ENCODE results near the gene LRRC70. TPM values are rescaled to one million over a fixed set of nuclear protein-coding genes. Genes with fewer than 3 reads are reported as not detected.

Gene LRRC70
- polyA plus RNA-seq, 3 donors = 0.23 to 2.4 TPM; not detected in 1

DNA sequence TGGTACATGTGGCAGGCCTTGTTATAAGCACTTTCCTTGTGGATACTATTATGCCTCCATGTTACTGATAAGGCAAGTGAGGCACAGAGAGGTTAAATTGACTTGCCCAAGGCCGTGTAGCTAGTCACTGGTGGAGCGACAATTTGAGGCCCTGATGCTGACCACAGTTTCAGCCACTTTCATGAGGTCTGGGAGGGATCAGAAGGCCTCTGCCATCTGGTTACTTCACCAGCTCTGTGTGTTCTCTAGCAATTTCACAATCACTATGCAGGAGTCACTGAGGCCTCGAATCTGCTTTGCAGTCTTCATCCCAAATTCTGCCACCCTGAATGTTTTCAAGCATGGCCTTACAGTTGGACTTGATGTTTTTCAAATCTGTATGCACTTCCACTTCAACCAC is 9.1 kb downstream of the LRRC70 start:
- no peak for DNase-seq
- 0% methylated on average over 3 of the region's 3 CpGs for WGBS (ENCODE audit: insufficient coverage)
- Histone ChIP-seq H3K79me2 (ENCODE audit: insufficient read depth, low read length) (no peaks in the 10 kb centered on the region), H3K4me1 (ENCODE audit: control insufficient read depth in 1 of 2, insufficient read depth in 2 of 2, low read length in 2 of 2) (peaks cover 0 to 4% of the 10 kb centered on the region in 2 donors), H3K4me3 (replicated peaks in 1 of 3; ENCODE audit: low read depth in 2 of 3, low read length in 3 of 3) (no peak overlapping the region), H3K27ac (ENCODE audit: low read depth in 1 of 2, low read length in 2 of 2) (no peak overlapping the region), H3K36me3 (replicated peaks in 1 of 2; ENCODE audit: control insufficient read depth in 1 of 2, insufficient read depth in 2 of 2, low read length in 2 of 2) (peaks cover 6 to 15% of the 10 kb centered on the region in 2 donors), H3K9me3 (replicated peaks in 1 of 2; ENCODE audit: control insufficient read depth in 1 of 2, insufficient read depth in 1 of 2, low read length in 2 of 2) (peaks cover 9 to 13% of the 10 kb centered on the region in 2 donors), H3K9ac (ENCODE audit: insufficient read depth, low read length, poor library complexity, severe bottlenecking) (no peak overlapping the region), H4K20me1 (ENCODE audit: insufficient read depth, low read length) (no peaks in the 10 kb centered on the region), H3K27me3 (ENCODE audit: control insufficient read depth in 2 of 2, insufficient read depth in 2 of 2, low read length in 2 of 2) (no peaks in the 10 kb centered on the region), H2AFZ (ENCODE audit: insufficient read depth, low read depth, low read length, poor library complexity, severe bottlenecking) (no peak overlapping the region), H3K4me2 (replicated peaks; ENCODE audit: extremely low read depth, low read length, poor library complexity, severe bottlenecking) (no peak overlapping the region)
- H3K4me3 Mint-ChIP-seq = no peak overlapping the region
- peaks cover 13 to 24% (median 17%) of the 10 kb centered on the region in 7 donors for H3K9me3 Mint-ChIP-seq
- TF ChIP-seq, protein P1, sequence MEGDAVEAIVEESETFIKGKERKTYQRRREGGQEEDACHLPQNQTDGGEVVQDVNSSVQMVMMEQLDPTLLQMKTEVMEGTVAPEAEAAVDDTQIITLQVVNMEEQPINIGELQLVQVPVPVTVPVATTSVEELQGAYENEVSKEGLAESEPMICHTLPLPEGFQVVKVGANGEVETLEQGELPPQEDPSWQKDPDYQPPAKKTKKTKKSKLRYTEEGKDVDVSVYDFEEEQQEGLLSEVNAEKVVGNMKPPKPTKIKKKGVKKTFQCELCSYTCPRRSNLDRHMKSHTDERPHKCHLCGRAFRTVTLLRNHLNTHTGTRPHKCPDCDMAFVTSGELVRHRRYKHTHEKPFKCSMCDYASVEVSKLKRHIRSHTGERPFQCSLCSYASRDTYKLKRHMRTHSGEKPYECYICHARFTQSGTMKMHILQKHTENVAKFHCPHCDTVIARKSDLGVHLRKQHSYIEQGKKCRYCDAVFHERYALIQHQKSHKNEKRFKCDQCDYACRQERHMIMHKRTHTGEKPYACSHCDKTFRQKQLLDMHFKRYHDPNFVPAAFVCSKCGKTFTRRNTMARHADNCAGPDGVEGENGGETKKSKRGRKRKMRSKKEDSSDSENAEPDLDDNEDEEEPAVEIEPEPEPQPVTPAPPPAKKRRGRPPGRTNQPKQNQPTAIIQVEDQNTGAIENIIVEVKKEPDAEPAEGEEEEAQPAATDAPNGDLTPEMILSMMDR (IDR thresholded peaks at IDR 0.05) = no peak
- H3K4me1 Mint-ChIP-seq = peaks cover 17% of the 10 kb centered on the region
- intact Hi-C loops (cut with micrococcal nuclease) = no loop called here
- H3K36me3 Mint-ChIP-seq = peaks cover 27 to 38% of the 10 kb centered on the region in 2 donors
- peak overlapping the region in 1 of 7 donors; percentile 50 for H3K27ac Mint-ChIP-seq
- no peaks in the 10 kb centered on the region for H3K27me3 Mint-ChIP-seq (ENCODE audit: low read depth in 3 of 3)

DNA sequence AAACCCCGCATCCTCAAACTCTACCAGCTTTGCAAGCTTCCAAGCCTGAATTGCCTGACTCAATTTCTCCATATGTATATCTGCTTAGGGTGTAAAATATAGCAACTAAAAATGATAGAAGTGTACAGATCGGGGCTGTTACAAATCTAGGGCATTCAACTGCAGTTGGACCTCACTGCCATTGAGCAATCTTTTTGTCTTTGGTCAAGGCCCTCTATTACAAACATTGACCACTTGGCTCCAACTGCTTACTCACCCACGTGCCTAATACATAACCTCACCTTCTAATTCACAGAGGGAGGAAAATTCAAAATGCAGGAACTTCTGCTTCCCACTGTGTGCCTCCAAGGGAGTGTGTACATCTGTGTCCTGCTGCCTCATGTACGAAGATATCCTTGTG is 10.0 kb downstream of the LRRC70 start:
- Histone ChIP-seq H3K79me2 (ENCODE audit: insufficient read depth, low read length) (no peaks in the 10 kb centered on the region), H3K4me3 (replicated peaks in 1 of 3; ENCODE audit: low read depth in 2 of 3, low read length in 3 of 3) (no peak overlapping the region), H3K4me1 (ENCODE audit: control insufficient read depth in 1 of 2, insufficient read depth in 2 of 2, low read length in 2 of 2) (peaks cover 0 to 4% of the 10 kb centered on the region in 2 donors), H3K9me3 (replicated peaks in 1 of 2; ENCODE audit: control insufficient read depth in 1 of 2, insufficient read depth in 1 of 2, low read length in 2 of 2) (peaks cover 10 to 17% of the 10 kb centered on the region in 2 donors), H3K9ac (ENCODE audit: insufficient read depth, low read length, poor library complexity, severe bottlenecking) (no peak overlapping the region), H3K36me3 (replicated peaks in 1 of 2; ENCODE audit: control insufficient read depth in 1 of 2, insufficient read depth in 2 of 2, low read length in 2 of 2) (peaks cover 6 to 21% of the 10 kb centered on the region in 2 donors), H3K27me3 (ENCODE audit: control insufficient read depth in 2 of 2, insufficient read depth in 2 of 2, low read length in 2 of 2) (no peaks in the 10 kb centered on the region), H2AFZ (ENCODE audit: insufficient read depth, low read depth, low read length, poor library complexity, severe bottlenecking) (no peak overlapping the region), H4K20me1 (ENCODE audit: insufficient read depth, low read length) (no peaks in the 10 kb centered on the region), H3K27ac (ENCODE audit: low read depth in 1 of 2, low read length in 2 of 2) (no peak overlapping the region), H3K4me2 (replicated peaks; ENCODE audit: extremely low read depth, low read length, poor library complexity, severe bottlenecking) (no peak overlapping the region)
- 100% methylated on average over 1 of the region's 4 CpGs for WGBS (ENCODE audit: insufficient coverage)
- intact Hi-C loops (cut with micrococcal nuclease) = no loop called here
- peak overlapping the region in 2 of 7 donors; percentile 10 to 77 for H3K27ac Mint-ChIP-seq
- peaks cover 19 to 30% (median 23%) of the 10 kb centered on the region in 7 donors for H3K9me3 Mint-ChIP-seq
- H3K4me1 Mint-ChIP-seq = peaks cover 19% of the 10 kb centered on the region
- peaks cover 33 to 45% of the 10 kb centered on the region in 2 donors for H3K36me3 Mint-ChIP-seq
- H3K4me3 Mint-ChIP-seq = no peak overlapping the region
- DNase-seq = no peak
- H3K27me3 Mint-ChIP-seq (ENCODE audit: low read depth in 3 of 3) = no peaks in the 10 kb centered on the region
- TF ChIP-seq, protein P1 (IDR thresholded peaks at IDR 0.05) = no peak

Measured in CD14-positive monocyte (primary cell).